Lower leg skin (tissue), 3 donors: ENCODE results near the gene MFSD11.

Source experiments
- CTCF ChIP-seq, 3 donors: fragments of 450-650 bp; IDR thresholded peaks; one replicate each; pipeline ENCODE4 v1.5.1; 2016; ENCODE audit warnings: antibody characterized with exemption in 3 of 3, mild to moderate bottlenecking in 3 of 3, moderate library complexity in 2 of 3
- POLR2A ChIP-seq, 2 donors: fragments of 450-650 bp; IDR thresholded peaks; one replicate each; pipeline ENCODE4 v1.6.1; 2016 to 2017; ENCODE audit warnings: antibody characterized with exemption in 2 of 2, mild to moderate bottlenecking in 1 of 2, moderate library complexity in 1 of 2

DNA sequence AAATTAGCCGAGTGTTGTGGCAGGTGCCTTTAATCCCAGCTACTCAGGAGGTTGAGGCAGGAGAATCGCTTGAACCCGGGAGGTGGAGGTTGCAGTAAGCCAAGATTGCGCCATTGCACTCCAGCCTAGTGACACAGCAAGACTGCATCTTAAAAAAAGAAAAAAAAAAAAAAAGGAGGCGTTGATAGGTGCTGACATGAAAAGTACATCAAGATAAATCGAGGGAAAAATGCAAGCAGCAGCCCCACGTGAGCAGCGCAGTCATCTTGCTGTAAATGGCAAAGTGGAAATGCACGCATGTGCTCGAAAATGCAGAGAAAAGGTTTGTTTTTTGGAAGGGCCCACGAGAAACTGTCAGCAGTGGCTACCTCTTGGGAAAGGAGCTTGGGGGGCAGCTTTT lies 48.1 kb upstream of the MFSD11 start:
- TF ChIP-seq CTCF (IDR thresholded peaks at IDR 0.05) (no peak), POLR2A (IDR thresholded peaks at IDR 0.05) (no peak)
